ENCODE data around the gene NFE2L2.

DNA sequence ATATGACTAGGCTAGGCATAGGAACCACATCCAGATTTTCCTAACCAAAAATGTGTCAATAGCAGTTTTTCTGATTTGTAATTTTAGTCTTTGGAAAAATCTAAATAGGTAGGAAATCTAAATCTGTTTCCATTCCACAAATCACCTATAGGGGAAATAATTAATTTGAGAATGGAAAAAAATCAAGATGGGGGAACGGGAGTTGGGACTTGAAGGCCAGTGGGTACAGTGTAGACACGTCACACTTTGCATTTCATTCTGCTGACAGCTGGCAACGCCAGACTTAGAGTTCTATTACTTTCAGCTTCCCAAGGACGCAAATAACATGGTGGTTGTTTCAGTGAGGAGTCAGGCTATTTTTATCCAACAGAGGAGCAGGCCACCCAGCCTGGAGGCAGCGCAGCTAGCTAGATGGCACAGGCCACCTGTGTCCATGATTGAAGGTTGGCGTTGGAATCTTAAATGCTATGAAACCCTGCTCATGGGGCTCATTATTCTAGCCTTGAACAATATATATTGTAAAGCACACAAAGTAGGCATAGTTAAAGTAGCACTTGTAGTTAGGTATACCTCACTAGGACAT is 28.6 kb downstream of the NFE2L2 start:
- TF ChIP-seq, protein P1, sequence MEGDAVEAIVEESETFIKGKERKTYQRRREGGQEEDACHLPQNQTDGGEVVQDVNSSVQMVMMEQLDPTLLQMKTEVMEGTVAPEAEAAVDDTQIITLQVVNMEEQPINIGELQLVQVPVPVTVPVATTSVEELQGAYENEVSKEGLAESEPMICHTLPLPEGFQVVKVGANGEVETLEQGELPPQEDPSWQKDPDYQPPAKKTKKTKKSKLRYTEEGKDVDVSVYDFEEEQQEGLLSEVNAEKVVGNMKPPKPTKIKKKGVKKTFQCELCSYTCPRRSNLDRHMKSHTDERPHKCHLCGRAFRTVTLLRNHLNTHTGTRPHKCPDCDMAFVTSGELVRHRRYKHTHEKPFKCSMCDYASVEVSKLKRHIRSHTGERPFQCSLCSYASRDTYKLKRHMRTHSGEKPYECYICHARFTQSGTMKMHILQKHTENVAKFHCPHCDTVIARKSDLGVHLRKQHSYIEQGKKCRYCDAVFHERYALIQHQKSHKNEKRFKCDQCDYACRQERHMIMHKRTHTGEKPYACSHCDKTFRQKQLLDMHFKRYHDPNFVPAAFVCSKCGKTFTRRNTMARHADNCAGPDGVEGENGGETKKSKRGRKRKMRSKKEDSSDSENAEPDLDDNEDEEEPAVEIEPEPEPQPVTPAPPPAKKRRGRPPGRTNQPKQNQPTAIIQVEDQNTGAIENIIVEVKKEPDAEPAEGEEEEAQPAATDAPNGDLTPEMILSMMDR (IDR thresholded peaks at IDR 0.05; ENCODE audit: poor library complexity), result no peak
- no peak for TF ChIP-seq EZH2 (IDR thresholded peaks at IDR 0.05; ENCODE audit: borderline replicate concordance)

Data from hepatocyte (in vitro differentiated cells).